ENCODE results near the gene GPM6B. TPM values are rescaled to one million over a fixed set of nuclear protein-coding genes. Genes with fewer than 3 reads are reported as not detected.

GPM6B gene
- total and polyA plus RNA-seq, 2 donors (not counting 3 experiments of a cell fraction or from before 2014, with no cell fraction given): 0.30 TPM; not detected in 1

GRCh38 chrX:13721371-13721770 lies 95.5 kb downstream of the GPM6B start:
- TF ChIP-seq POLR2AphosphoS5 (IDR thresholded peaks at IDR 0.05; ENCODE audit: insufficient read depth, low read depth, low read length) (no peak), MYC (IDR thresholded peaks at IDR 0.05; ENCODE audit: low read depth, low read length) (no peak), JUN (IDR thresholded peaks at IDR 0.05; ENCODE audit: borderline replicate concordance, insufficient read depth, insufficient read length, low read depth) (no peak), CTCF (IDR thresholded peaks at IDR 0.05; ENCODE audit: extremely low read depth in 1 of 2, insufficient read depth in 1 of 2, low read depth in 1 of 2, low read length in 2 of 2) (no peak), GATA2 (IDR thresholded peaks at IDR 0.05; ENCODE audit: insufficient read depth, insufficient read length, low read depth, low read length) (no peak), POLR2A (IDR thresholded peaks at IDR 0.05; ENCODE audit: low read depth, low read length) (no peak), EZH2 (IDR thresholded peaks at IDR 0.05; ENCODE audit: borderline replicate concordance, low read depth, low read length, severe bottlenecking) (no peak), FOS (IDR thresholded peaks at IDR 0.05; ENCODE audit: borderline replicate concordance, insufficient read depth, low read length) (no peak)
- TF ChIP-seq, protein P1, sequence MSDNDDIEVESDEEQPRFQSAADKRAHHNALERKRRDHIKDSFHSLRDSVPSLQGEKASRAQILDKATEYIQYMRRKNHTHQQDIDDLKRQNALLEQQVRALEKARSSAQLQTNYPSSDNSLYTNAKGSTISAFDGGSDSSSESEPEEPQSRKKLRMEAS (IDR thresholded peaks at IDR 0.05; ENCODE audit: insufficient read depth, insufficient read length): no peak
- peak; percentile 8 for FAIRE-seq
- no peaks in the 10 kb centered on the region for H3K27me3 ChIP-seq (ENCODE audit: control insufficient read depth in 2 of 2, insufficient read depth in 2 of 2, low read length in 2 of 2)
- ChIA-PET POLR2A (no interaction called here), CTCF (interaction anchor here (0.6 kb wide), 1 partner anchor 523 kb away, joined by 3 read pairs; no protein-coding TSS in a partner anchor)
- DNase-seq (ENCODE audit: low read depth, low spot score): no peak
- H3K9ac ChIP-seq (replicated peaks; ENCODE audit: extremely low read depth, insufficient read depth, low read length): no peak overlapping the region
- no peaks in the 10 kb centered on the region for H3K9me1 ChIP-seq (replicated peaks; ENCODE audit: control insufficient read depth, extremely low read depth, insufficient read depth, low read length)
- no TSS peak for BruUV-seq (replicated peaks)
- H4K20me1 ChIP-seq (replicated peaks; ENCODE audit: control insufficient read depth, extremely low read depth, insufficient read depth, low read length): no peaks in the 10 kb centered on the region
- H3K4me1 ChIP-seq (ENCODE audit: control insufficient read depth, extremely low read depth, insufficient read depth, low read length): no peaks in the 10 kb centered on the region
- H3K4me3 ChIP-seq (replicated peaks in 1 of 3; ENCODE audit: insufficient read depth in 1 of 3, low read depth in 1 of 3, low read length in 3 of 3): no peak overlapping the region
- peaks cover 0 to 4% of the 10 kb centered on the region in 2 experiments for H3K36me3 ChIP-seq (ENCODE audit: control insufficient read depth in 2 of 2, extremely low read depth in 1 of 2, insufficient read depth in 2 of 2, low read length in 2 of 2)
- no peak overlapping the region for H3K4me2 ChIP-seq (ENCODE audit: insufficient read depth, low read length)
- H3K79me2 ChIP-seq (ENCODE audit: control insufficient read depth, insufficient read depth, low read length): peaks cover 2% of the 10 kb centered on the region
- H2AFZ ChIP-seq (ENCODE audit: low read depth, low read length): no peak overlapping the region
- intact Hi-C loops (cut with micrococcal nuclease): no loop called here
- H3K27ac ChIP-seq (ENCODE audit: insufficient read depth, low read depth, low read length): no peak overlapping the region
- no peaks in the 10 kb centered on the region for H3K9me3 ChIP-seq (replicated peaks; ENCODE audit: control insufficient read depth, insufficient read depth, low read length)
- dilution Hi-C loops (cut with MboI; ENCODE audit: extremely low pct_ligation_motif_present, low sequenced_read_pairs): no loop called here

Other genes starting within 250 kb of the GPM6B start
- not detected in 2 replicates for gene EGFL6, start 247.5 kb downstream of the GPM6B start, total RNA-seq
- gene EGFL6, start 247.5 kb downstream of the GPM6B start, polyA plus RNA-seq: not detected in 2 replicates
- gene TCEANC, start 164.0 kb downstream of the GPM6B start, total RNA-seq: 0.75 and 1.8 TPM in 2 replicates
- gene TCEANC, start 164.0 kb downstream of the GPM6B start, polyA plus RNA-seq: 0.32 and 0.38 TPM in 2 replicates
- 17.2 and 19.2 TPM in 2 replicates for gene RAB9A, start 128.0 kb downstream of the GPM6B start, total RNA-seq
- 8.7 and 11.5 TPM in 2 replicates for gene RAB9A, start 128.0 kb downstream of the GPM6B start, polyA plus RNA-seq
- gene TRAPPC2, start 82.5 kb downstream of the GPM6B start, total RNA-seq: 13.0 and 14.1 TPM in 2 replicates
- 5.8 and 6.6 TPM in 2 replicates for gene TRAPPC2, start 82.5 kb downstream of the GPM6B start, polyA plus RNA-seq
- 12.0 and 14.4 TPM in 2 replicates for gene OFD1, start 82.3 kb downstream of the GPM6B start, total RNA-seq
- 3.2 and 4.7 TPM in 2 replicates for gene OFD1, start 82.3 kb downstream of the GPM6B start, polyA plus RNA-seq
- gene GEMIN8, start 212.8 kb upstream of the GPM6B start, total RNA-seq: 17.7 and 18.5 TPM in 2 replicates
- 24.5 and 25.4 TPM in 2 replicates for gene GEMIN8, start 212.8 kb upstream of the GPM6B start, polyA plus RNA-seq